GM19025 (cell line): ENCODE measurements around the gene ICAM4.
"Not testable (repeated sequence)": the region's sequence is repeated elsewhere in the genome, so short reads cannot be mapped to it uniquely, and the experiment has no call there.

ENCODE experiments used
- ATAC-seq: cut with Tn5 transposase; IDR thresholded peaks from one replicate; pipeline ENCODE4 v1.9.1; 2021; ENCODE audit warnings: mild to moderate bottlenecking, low read depth, moderate library complexity; ENCODE audit not compliant: unreplicated experiment

The ICAM4 gene

GRCh38 chr19:10335352-10335985 is 48.7 kb downstream of the ICAM4 start:
- no peak for ATAC-seq

DNA sequence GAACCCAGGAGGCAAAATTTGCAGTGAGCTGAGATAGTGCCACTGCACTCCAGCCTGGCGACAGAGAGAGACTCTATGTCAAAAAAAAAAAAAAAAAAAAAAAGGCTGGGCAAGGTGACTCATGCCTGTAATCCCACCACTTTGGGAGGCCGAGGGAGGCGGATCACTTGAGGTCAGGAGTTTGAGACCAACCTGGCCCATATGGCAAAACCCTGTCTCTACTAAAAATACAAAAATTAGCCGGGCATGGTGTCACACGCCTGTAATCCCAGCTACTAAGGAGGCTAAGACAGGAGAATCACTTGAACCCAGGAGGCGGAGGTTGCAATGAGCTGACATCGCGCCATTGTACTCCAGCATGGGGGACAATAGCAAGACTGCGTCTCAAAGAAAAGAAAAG is 50.0 kb downstream of the ICAM4 start:
- ATAC-seq: not testable (repeated sequence)
